ENCODE results near the gene GRID1.

GRCh38 chr10:86232644-86233043 lies 134.0 kb downstream of the GRID1 start:
- no peak for TF ChIP-seq POLR2A (IDR thresholded peaks at IDR 0.05)
- TF ChIP-seq, protein P1, sequence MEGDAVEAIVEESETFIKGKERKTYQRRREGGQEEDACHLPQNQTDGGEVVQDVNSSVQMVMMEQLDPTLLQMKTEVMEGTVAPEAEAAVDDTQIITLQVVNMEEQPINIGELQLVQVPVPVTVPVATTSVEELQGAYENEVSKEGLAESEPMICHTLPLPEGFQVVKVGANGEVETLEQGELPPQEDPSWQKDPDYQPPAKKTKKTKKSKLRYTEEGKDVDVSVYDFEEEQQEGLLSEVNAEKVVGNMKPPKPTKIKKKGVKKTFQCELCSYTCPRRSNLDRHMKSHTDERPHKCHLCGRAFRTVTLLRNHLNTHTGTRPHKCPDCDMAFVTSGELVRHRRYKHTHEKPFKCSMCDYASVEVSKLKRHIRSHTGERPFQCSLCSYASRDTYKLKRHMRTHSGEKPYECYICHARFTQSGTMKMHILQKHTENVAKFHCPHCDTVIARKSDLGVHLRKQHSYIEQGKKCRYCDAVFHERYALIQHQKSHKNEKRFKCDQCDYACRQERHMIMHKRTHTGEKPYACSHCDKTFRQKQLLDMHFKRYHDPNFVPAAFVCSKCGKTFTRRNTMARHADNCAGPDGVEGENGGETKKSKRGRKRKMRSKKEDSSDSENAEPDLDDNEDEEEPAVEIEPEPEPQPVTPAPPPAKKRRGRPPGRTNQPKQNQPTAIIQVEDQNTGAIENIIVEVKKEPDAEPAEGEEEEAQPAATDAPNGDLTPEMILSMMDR (IDR thresholded peaks at IDR 0.05) = no peak
